Gastroesophageal sphincter (tissue), 2 donors: ENCODE measurements around the gene INSM1.

Experiments
- POLR2A ChIP-seq, 2 donors: fragments of 450-650 bp; IDR thresholded peaks; one replicate each; pipeline ENCODE4 v1.6.1; 2017; ENCODE audit warnings: antibody characterized with exemption in 2 of 2, mild to moderate bottlenecking in 2 of 2, moderate library complexity in 1 of 2
- POLR2AphosphoS5 ChIP-seq: sonication (generic); formaldehyde crosslinking; IDR thresholded peaks from one replicate; pipeline ENCODE4 v1.6.1; 2017; ENCODE audit warnings: antibody characterized with exemption

DNA sequence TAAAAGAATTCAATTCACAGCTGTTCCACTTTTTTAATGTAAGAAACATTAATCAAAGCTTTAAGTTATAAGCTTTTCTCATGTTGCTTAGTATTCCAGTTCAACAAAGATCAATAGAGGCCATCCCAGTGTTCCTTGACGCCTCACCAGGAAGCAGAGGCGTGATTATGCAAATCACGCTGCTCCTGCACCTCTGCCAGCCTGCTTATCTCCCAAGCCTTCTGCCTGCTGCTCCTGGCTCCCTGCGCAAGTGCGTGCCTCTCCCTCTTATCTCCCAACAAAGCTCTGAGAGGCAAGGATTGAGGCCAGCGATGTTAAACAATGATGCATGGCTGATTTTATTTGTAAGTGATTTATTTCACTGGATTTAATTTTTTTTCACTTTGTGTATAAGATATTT lies 42.8 kb downstream of the INSM1 start:
- no peak for TF ChIP-seq POLR2A (IDR thresholded peaks at IDR 0.05)
- no peak for TF ChIP-seq POLR2AphosphoS5
